NCI-H1436 treated with DMSO at 0.1 percent for 48 hours (cell line): ENCODE results near the gene LAMC1.

Source experiments
- DNase-seq: peaks from one replicate; lab custom pipeline; 2025; lab: John Stamatoyannopoulos, UW

Gene LAMC1

GRCh38 chr1:183023146-183023600 is at the start of gene LAMC1:
Gene LAMC1 (plus strand): TSS chr1:183023420. CDS start chr1:183023717, 297 bp downstream.
- DNase-seq = no peak

DNA sequence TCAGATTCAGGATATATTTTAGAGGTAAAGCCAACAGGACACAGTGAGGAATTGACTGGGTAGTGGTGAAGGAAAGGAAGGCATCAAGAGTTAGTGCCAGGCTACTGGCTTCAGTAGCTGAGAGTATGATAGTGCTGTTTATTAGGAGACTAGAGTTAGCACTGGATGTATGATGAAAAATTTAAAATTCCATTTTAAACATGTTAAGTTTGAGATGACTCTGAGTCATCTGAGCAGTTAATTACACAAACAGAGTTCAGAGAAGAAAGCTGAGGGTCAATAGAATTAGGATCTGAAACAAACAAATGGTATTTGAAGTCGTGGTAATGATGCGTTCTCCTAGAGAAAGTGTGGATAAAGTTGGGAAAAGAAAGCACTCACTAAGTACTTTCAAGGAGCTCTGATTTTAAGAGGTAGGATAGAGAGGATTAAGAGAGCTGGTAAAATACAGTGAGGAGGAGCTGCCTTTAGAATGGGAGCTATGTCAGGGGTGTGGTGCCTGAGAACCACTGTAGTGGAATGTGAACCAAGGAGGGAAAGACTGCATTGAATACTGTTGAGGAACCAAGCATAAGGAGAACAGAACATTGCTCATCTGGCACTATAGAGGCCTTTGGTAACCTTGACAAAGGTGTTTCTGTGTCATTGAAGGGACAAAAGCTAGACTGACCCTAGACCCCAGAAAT is 48.6 kb upstream of the LAMC1 start:
- no peak for DNase-seq

DNA sequence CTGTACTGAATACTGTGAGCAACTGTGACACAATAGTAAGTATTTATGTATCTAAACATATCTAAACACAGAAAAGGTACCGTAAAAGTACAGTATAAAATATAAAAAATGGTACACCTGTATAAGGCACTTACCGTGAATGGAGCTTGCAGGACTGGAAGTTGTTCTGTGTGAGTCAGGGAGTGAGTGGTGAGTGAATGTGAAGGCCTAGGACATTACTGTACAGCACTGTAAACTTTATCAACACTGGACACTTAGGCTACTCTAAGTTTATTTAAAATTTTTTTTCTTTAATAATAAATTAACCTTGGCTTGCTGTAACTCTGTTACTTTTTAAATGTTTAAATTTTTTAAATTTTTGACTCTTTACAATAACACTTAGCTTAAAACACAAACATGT is 45.7 kb upstream of the LAMC1 start:
- no peak for DNase-seq

DNA sequence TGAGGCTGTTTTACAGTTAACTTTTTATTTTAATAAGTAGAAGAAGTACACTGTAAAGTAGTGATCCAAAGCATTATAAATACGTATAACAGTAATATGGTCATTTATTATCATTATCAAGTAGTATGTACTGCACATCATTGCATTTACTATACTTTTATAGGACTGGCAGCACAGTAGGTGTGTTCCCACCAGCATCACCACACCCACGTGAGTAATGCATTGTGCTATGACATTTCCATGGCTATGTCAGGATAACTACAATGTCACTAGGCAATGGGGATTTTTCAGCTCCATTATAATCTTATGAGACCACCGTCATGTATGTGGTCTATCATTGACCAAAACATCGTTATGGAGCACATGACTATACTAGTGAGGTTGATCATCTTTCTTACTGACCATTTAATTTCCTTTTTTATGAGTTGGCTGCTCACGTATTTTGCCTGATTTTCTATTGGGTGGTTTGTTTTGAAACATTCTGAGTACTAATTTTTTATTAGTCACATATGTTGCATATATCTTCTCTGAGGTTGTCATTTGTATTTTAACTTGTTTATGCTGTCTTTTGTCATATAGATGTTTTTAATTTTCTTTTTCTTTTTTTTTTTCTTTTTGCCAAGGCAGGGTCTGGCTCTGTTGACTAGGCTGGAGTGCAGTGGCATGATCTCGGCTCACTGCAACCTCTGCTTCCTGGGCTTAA is 44.9 kb upstream of the LAMC1 start:
- DNase-seq = no peak

DNA sequence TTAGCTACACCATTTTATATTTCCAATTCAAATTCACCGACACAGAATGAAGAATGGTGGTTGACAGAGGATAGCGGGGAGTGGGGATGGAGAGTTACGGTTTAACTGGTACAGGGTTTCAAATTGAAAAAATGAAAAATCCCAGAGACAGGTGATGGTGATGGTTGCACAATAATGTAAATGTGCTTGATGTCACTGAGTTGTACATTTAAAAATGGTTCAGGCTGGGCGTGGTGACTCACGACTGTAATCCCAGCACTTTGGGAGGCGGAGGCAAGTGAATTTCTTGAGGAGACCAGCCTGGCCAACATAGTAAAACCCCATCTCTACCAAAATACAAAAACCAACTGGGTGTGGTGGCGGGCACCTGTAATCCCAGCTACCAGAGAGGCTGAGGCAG is 39.1 kb upstream of the LAMC1 start:
- no peak for DNase-seq

DNA sequence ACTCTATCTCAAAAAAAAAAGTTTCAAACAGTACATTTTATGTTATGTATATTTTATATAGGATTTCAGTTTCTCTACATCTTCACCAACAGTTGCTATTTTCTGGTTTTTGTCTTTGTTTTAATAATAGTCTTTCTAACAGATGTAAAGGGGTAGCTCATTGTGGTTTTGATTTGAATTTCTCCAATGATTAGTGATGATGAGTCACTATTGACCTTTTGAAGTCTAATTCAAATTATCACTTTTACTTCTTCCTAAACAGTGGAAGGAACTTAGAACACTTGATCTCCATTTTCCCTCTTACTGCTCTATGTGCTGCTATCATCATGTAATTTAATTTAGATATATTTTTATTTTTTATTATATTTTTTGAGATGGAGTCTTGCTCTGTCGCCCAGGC is 38.6 kb upstream of the LAMC1 start:
- DNase-seq = no peak

- no peak for DNase-seq
Observed at GRCh38 chr1:182985876-182986275, 37.3 kb upstream of the LAMC1 start.

GRCh38 chr1:182990413-182991144 is 32.6 kb upstream of the LAMC1 start:
- no peak for DNase-seq

DNA sequence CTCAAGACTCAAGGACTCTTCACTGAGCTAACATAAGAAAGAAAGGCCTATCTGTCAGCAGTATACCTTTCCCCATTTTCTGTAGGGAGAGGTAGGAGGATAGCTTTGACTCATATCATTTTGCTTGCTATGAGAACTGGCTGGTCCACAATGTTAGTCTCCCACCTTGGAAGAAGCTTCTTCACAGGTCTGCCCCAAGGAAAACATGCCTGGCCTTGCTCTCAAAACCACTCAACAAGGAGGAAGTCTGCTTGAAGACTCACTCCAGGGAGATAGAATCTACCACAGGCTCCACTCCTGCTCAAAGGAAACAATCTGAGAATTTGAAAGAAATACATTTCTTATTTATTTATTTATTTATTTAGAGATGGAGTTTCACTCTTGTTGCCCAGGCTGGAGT is 29.5 kb upstream of the LAMC1 start:
- DNase-seq = no peak

DNA sequence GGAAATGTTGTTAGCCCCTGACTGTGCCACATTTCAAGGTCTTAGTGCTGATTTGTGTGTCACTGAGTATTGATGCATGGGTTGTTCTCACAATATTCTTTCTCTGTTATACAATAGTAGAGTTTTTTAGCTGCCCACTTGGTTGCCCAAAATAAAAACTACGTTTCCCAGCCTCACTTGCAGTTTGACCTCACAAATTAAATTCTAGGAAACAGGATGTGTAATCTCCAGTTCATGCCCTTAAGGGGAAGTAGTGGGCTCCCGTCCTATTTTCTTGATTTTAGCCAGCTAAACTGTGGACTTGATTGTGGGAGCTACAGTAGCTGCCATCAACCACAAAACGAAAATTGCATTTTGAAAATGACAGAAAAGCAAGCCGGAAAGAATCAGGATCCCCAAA is 27.3 kb upstream of the LAMC1 start:
- no peak for DNase-seq

- DNase-seq = no peak
Observed at GRCh38 chr1:182996816-182997215, 26.4 kb upstream of the LAMC1 start.

DNA sequence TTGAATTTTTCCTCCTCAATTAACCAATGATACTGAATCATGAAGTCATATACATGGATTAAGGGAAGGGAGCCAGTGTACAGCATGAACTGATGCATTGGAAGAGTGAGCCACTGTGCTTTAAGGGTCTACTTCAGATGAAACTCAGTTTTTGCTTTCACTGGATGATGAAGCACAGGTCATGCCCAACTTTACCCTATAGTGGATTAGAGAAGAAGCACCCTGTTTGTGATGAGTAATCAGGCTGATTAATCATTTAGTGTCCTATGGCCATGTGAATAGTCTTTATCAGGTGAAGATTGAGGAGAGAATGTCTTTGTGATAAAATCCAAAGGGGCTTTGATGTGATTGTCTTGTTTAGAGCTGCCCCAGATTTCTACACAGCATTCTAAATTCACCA is 24.7 kb upstream of the LAMC1 start:
- DNase-seq = no peak

DNA sequence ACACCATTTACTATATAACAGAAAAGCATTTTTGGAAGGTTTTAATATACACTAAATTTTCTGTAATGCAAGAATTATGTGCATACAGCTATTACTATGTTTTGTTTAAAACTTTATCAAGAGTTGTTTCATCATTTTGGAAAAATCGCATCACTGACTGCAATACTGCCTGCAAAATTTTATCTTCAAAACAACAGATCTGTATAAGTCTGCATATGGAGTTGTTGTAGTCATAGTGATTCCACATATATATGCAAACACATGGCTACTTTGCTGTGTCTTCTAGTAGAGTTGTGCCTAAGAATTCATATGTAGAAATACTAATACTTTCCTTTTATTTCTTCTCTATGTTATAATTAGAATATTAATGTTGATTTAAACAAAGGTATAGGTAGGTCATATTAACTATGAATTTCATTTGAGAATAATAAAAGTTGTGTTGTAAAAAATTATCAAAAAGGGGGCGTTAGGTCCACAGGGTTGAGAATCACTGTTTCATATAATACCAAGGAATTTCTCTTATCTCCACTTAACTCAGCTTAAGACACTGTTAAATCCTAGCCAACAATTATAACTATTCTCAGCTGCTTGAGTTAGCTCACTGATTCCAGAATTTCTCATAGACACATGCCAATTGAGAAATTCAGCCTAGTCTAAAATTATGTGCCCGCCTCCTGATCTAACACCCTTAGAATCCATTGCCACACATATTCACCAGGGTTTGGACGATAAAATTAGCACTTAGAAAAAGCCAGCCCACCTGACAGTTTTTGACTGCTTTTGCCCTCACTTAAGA is 22.9 kb upstream of the LAMC1 start:
- no peak for DNase-seq

GRCh38 chr1:183002267-183002666 is 21.0 kb upstream of the LAMC1 start:
- DNase-seq = no peak

GRCh38 chr1:183002797-183003196 is 20.4 kb upstream of the LAMC1 start:
- DNase-seq = no peak

GRCh38 chr1:183003203-183003602 is 20.0 kb upstream of the LAMC1 start:
- no peak for DNase-seq

- no peak for DNase-seq
Observed at GRCh38 chr1:183004141-183004540, 19.1 kb upstream of the LAMC1 start.

- DNase-seq = no peak
Observed at GRCh38 chr1:183011859-183012258, 11.4 kb upstream of the LAMC1 start.

DNA sequence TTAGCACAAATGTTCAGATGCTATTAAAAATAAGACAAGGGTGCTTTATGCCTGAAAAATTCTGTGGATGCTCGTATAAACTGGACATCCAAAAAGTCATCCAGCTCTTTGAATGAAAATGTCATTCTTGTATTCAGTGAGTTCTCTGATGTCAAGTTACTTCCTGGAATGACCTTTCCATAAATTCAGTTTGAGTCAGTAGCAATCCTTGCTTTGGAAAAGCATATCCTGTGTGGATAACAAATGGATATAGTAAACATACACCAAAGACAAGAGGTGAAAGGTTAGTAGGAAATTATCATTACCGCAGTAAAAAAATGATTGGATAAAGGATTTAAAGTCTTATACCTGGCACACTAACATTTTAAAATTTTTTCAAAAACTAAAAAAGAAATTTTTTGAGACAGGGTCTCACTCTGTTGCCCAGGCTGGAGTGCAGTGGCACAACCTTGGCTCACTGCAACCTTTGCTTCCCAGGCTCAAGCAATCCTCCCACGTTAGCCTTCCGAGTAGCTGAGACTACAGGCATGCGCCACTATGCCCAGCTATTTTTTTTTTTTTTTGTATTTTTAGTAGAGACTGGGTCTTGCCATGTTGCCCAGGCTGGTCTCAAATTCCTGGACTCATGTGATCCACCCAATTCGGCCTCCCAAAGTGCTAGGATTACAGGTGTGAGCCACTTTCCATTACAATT is 10.8 kb upstream of the LAMC1 start:
- DNase-seq = no peak

DNA sequence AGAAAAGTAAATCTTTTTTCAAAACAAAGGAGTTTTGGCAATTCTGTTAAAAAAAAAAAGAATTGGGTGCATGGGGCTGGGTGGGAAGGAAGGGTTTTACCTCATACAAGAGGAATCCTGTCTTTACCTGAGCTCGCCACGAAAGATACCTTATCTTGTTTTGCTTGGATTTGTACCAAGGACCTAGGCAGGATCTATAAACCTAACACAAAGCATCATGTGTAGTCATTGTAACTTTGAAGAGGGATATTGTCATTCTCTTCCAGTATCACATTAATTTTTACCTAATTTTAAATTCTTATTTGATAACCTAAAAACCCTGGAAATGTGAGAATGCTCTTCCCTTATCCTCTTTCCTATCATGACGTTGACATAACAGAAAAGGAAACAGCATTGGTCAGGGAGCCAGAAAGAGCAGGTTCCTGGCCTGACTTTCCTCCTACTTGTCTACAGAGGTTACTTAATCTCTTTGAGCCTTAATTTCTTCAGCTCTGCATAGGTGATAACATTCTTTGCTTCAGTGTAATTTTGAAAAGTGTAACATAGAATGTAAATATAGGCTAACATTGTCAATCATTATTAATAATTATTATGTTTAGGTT is 4.0 kb upstream of the LAMC1 start:
- DNase-seq = no peak

DNA sequence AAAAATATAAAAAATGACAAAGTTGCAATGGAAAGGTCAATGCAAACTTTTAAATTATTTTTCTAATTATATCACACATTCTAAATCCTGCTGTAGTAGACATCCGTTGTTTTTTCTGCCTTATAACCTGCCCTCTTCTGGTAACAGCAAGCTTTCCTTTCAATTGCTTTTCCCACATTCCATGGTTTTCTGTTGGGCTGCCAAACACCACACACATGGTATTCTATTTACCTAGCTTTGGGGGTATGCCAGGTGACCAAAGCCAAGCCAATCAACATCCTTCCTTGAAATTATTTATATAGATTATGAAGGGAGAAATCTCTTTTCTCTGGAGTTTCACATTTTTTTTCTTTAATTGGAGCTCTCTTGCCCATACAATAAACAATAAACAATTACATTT is 3.4 kb upstream of the LAMC1 start:
- DNase-seq = no peak
